Panc1 (cell line): ENCODE results near the gene S100A5. TPM values are rescaled to one million over a fixed set of nuclear protein-coding genes. Genes with fewer than 3 reads are reported as not detected.
A peak's percentile ranks its signal among the peaks of the same experiment; 100 is the strongest.

Experiments used
- ATAC-seq: fragments of 200-7000 bp; cut with Tn5 transposase; 2 replicates; pipeline ENCODE4 v1.9.1; 2020; ENCODE audit warnings: mild to moderate bottlenecking, moderate library complexity
- BruUV-seq: library from RNA; stranded (reverse); fragments of 400-500 nt; replicated peaks from 2 replicates; lab custom pipeline; 2021; lab: Mats Ljungman, UMichigan
- CTCF ChIA-PET: fragments of 300-600 bp; sonication (Branson Sonifier 250); formaldehyde crosslinking; loops from one replicate; lab custom pipeline; 2022; ENCODE audit warnings: antibody characterized with exemption; lab: Charles Lee
- POLR2A ChIA-PET: fragments of 300-600 bp; sonication (Branson Sonifier 250); formaldehyde crosslinking; loops from one replicate; lab custom pipeline; 2022; ENCODE audit warnings: antibody characterized with exemption; lab: Charles Lee
- DNase-seq: peaks from one replicate; pipeline ENCODE4 v3.0.0-alpha.2; 2010; ENCODE audit warnings: low read depth, low spot score
- H3K27ac ChIP-seq: 2 replicates; pipeline ENCODE4 v1.5.1; 2011; ENCODE audit warnings: mild to moderate bottlenecking, low read length, inconsistent platforms
- H3K27me3 ChIP-seq: fragments of 200-500 bp; sonication (Bioruptor generic); 2 replicates; pipeline ENCODE4 v1.6.0; 2014; ENCODE audit warnings: low read length, inconsistent platforms; ENCODE audit not compliant: control insufficient read depth, insufficient read depth
- H3K36me3 ChIP-seq: fragments of 200-500 bp; sonication (Bioruptor generic); 2 replicates; pipeline ENCODE4 v1.5.1; 2014; ENCODE audit warnings: inconsistent platforms, mild to moderate bottlenecking, low read length, moderate library complexity; ENCODE audit not compliant: control insufficient read depth, insufficient read depth
- H3K4me1 ChIP-seq: 2 replicates; pipeline ENCODE4 v1.5.1; 2011; ENCODE audit warnings: inconsistent platforms, mild to moderate bottlenecking, low read length, moderate library complexity; ENCODE audit not compliant: control insufficient read depth, insufficient read depth
- H3K4me3 ChIP-seq, 2 experiments: 2 replicates each; pipeline ENCODE4 v1.5.1; 2011 to 2012; ENCODE audit warnings: low read depth in 2 of 2, low read length in 2 of 2, mild to moderate bottlenecking in 2 of 2, inconsistent platforms in 1 of 2, moderate library complexity in 1 of 2
- H3K9me3 ChIP-seq: fragments of 200-500 bp; sonication (Bioruptor generic); 2 replicates; pipeline ENCODE4 v1.5.1; 2014; ENCODE audit warnings: low read depth, mild to moderate bottlenecking, inconsistent platforms, low read length, moderate library complexity; ENCODE audit not compliant: control insufficient read depth, insufficient read depth
- CTCF ChIP-seq: fragments of 450-650 bp; IDR thresholded peaks from 2 replicates; pipeline ENCODE4 v1.5.1; 2017; ENCODE audit warnings: mild to moderate bottlenecking
- POLR2AphosphoS5 ChIP-seq: IDR thresholded peaks from 2 replicates; pipeline ENCODE4 v1.6.1; 2012; ENCODE audit warnings: mild to moderate bottlenecking, low read depth, low read length, moderate library complexity
- REST ChIP-seq, 2 experiments: IDR thresholded peaks; 2 replicates each; pipeline ENCODE4 v1.6.1; 2011 to 2012; ENCODE audit warnings: low read depth in 2 of 2, control low read depth in 1 of 2, low read length in 1 of 2, mild to moderate bottlenecking in 1 of 2, moderate library complexity in 1 of 2; ENCODE audit not compliant: insufficient read depth in 1 of 2
- SIN3A ChIP-seq: IDR thresholded peaks from 2 replicates; pipeline ENCODE4 v1.6.1; 2012; ENCODE audit warnings: low read depth, mild to moderate bottlenecking, low read length, moderate library complexity, borderline replicate concordance; ENCODE audit not compliant: insufficient read depth
- TCF7L2 ChIP-seq: IDR thresholded peaks from 2 replicates; pipeline ENCODE4 v1.6.1; 2011; ENCODE audit warnings: mild to moderate bottlenecking, low read depth, low read length, inconsistent platforms
- in situ Hi-C: cut with HindIII; loops from 2 replicates; pipeline ENCODE4 v1.10.0; 2016; ENCODE audit warnings: low sequenced_read_pairs, low pct_unique_long_range_greater_than_20kb
- intact Hi-C: fragments of 100-400 bp; cut with micrococcal nuclease; formaldehyde crosslinking; loops from one replicate; pipeline ENCODE4 v1.10.0; 2022; ENCODE audit not compliant: unreplicated experiment
- total RNA-seq: library from RNA; stranded (reverse); gene quantifications from one replicate; pipeline ENCODE4 v1.2.1, GENCODE V29; 2021; ENCODE audit not compliant: unreplicated experiment

Gene S100A5
- total RNA-seq, 1 experiment from 2014 or later: 0.72 TPM

GRCh38 chr1:153573351-153573750 is 32.6 kb upstream of the S100A5 start:
- BruUV-seq: no TSS peak
- Histone ChIP-seq H3K4me1 (peaks cover 8% of the 10 kb centered on the region), H3K36me3 (no peaks in the 10 kb centered on the region), H3K9me3 (no peaks in the 10 kb centered on the region), H3K27me3 (no peaks in the 10 kb centered on the region), H3K27ac (no peak overlapping the region), H3K4me3 (no peak overlapping the region)
- TF ChIP-seq SIN3A: no peak
- ATAC-seq: no peak
- ChIA-PET POLR2A (no interaction called here), CTCF (interaction anchor here (0.6 to 2.1 kb wide), 5 partner anchors 39 to 1579 kb away, joined by 3 to 13 read pairs (median 4); partner anchors contain the start of gene S100A16)
- in situ Hi-C loops (no loop called here), intact Hi-C loops (loop anchor here (2.0 to 10.0 kb wide), 2 partner anchors 43 to 81 kb away; partner anchors contain the start of genes S100A14 and SNAPIN)
- DNase-seq: no peak

- DNase-seq: peak; percentile 83
- intact Hi-C loops (loop anchor here (2.0 to 10.0 kb wide), 2 partner anchors 44 to 82 kb away; partner anchors contain the start of genes S100A14 and SNAPIN), in situ Hi-C loops (no loop called here)
- ChIA-PET CTCF (interaction anchor here (0.5 to 2.1 kb wide), 15 partner anchors 8 to 1578 kb away, joined by 3 to 13 read pairs (median 4); partner anchors contain the start of genes CHTOP, S100A13, S100A16 and S100A4), POLR2A (interaction anchor here (0.7 kb wide), 2 partner anchors 19 to 62 kb away, joined by 3 read pairs; no protein-coding TSS in a partner anchor)
- Histone ChIP-seq H3K4me3 (no peak overlapping the region), H3K27me3 (no peaks in the 10 kb centered on the region), H3K9me3 (no peaks in the 10 kb centered on the region), H3K36me3 (no peaks in the 10 kb centered on the region), H3K27ac (peak overlapping the region; percentile 63; the same call in 1 of the 2 replicates), H3K4me1 (peaks cover 15% of the 10 kb centered on the region)
- TF ChIP-seq CTCF (peak; percentile 97), REST (IDR thresholded peaks at IDR 0.05; ENCODE audit: insufficient read depth in 1 of 2, low read depth in 2 of 2, low read length in 1 of 2) (0 out of 4 replicates have a peak, but pooled peaks of 1 of the 2 experiments have one; percentile 17), TCF7L2 (no peak)
- peak; percentile 84 for ATAC-seq
- no TSS peak for BruUV-seq
These were observed 31.9 kb upstream of the S100A5 start for GRCh38 chr1:153572569-153573015.

- Histone ChIP-seq H3K27me3 (no peaks in the 10 kb centered on the region), H3K9me3 (no peaks in the 10 kb centered on the region), H3K27ac (peak overlapping the region; percentile 40; the same call in 1 of the 2 replicates), H3K4me1 (peaks cover 24% of the 10 kb centered on the region), H3K4me3 (no peak overlapping the region), H3K36me3 (no peaks in the 10 kb centered on the region)
- intact Hi-C loops: loop anchor here (2.0 to 10.0 kb wide), 2 partner anchors 45 to 83 kb away; partner anchors contain the start of genes S100A14 and SNAPIN
- DNase-seq (no peak), ATAC-seq (no peak)
- BruUV-seq: no TSS peak
- CTCF ChIA-PET: interaction anchor here (0.6 to 2.1 kb wide), 11 partner anchors 9 to 100 kb away, joined by 3 to 13 read pairs (median 5); partner anchors contain the start of genes CHTOP, S100A13 and S100A16
- in situ Hi-C loops: no loop called here
- POLR2A ChIA-PET: interaction anchor here (0.7 kb wide), 1 partner anchor 63 kb away, joined by 3 read pairs; no protein-coding TSS in a partner anchor
- TF ChIP-seq POLR2AphosphoS5: no peak
- no peak for TF ChIP-seq SIN3A
- no peak for TF ChIP-seq TCF7L2
- no peak for TF ChIP-seq REST (IDR thresholded peaks at IDR 0.05; ENCODE audit: insufficient read depth in 1 of 2, low read depth in 2 of 2, low read length in 1 of 2)
- no peak for TF ChIP-seq CTCF
These were observed 31.0 kb upstream of the S100A5 start for GRCh38 chr1:153571706-153572105.
